HG03520 (cell line): ENCODE measurements around the gene YIPF7.
A peak's percentile ranks its signal among the peaks of the same experiment; 100 is the strongest.

Experiments used
- ATAC-seq: cut with Tn5 transposase; IDR thresholded peaks from one replicate; pipeline ENCODE4 v1.9.1; 2021; ENCODE audit warnings: mild to moderate bottlenecking, moderate library complexity; ENCODE audit not compliant: unreplicated experiment

Gene YIPF7

DNA sequence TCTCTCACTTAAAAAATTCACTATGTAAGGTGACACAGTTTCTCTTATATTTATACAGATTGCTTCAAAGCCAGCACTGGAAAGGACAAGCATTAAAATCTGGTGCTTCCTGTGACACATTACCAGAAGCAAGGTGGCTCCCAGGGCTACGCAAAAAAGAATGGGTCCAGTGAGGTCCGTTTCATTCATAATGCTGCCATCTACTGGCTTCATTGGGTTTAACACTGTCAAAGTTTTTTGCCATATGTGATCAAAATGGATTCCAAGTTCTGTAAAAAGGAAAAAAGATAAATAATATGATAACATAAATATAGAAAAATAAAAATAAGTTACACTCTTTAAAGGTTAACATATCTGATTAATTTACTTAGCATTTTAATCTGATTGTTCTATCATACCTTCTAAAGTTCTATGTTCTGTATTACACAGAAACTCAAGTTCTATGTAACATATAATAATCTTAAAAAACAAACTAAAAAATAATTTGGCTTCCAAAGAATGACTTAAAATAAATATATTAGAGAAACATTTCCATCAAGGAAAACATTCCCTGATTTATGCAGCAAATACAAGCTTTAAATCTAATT lies 22.1 kb downstream of the YIPF7 start:
- peak; percentile 95 for ATAC-seq

DNA sequence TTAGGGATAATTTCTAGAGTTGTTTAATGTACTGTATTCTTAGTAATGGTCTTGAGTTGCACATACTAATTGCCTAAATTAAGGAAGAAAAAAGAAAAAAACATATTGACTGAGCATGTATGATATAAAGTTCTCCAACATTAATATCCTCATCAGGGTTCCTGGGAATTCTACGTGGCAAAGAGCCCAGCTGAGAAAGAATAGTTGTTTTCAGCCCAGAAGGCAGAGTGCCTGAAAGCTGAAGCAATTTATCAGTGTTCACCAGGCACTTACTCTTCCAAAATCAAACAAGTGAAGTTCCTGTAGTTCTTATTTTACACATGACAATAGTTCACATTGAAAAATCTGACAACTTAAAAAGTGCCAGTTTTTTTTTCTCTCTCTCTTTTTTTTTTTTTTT lies 27.7 kb downstream of the YIPF7 start:
- no peak for ATAC-seq

DNA sequence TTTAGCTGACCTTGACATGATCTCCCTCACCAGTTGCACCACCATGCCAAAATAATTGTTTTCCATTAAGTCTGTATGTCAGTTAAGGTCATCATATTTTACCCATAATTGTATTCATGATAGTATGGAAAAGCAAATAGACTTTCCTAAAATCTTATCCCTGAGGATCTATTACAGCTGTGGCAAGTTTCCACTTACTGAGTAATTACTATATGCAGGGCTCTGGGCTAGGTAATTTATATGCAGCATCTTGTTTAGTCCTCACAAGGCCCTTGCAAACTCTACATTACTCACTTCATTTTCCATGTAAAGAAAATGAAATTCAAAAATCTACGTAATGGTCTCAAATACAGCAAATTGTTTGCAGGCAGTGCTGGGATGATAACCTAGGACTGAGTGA lies 34.8 kb downstream of the YIPF7 start:
- ATAC-seq, result no peak

DNA sequence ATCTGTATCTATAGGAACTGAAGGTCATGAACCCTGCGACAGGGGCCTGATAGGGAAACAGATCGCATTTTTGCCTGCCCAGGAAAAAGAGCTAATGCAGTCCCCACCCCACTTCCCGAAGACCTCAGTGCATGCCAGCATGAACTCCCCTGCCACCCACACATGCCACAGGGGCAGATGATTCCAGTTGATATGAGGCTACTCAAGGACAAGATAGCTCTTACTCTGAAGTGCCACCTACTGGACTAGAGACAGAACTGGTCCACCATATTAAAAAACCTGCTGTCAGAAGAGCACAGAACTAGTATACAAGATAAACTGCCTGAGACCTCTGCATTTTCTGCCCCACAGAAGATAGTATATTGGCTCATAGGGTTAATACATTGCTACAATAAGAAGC lies 68.0 kb downstream of the YIPF7 start:
- peak; percentile 44 for ATAC-seq

DNA sequence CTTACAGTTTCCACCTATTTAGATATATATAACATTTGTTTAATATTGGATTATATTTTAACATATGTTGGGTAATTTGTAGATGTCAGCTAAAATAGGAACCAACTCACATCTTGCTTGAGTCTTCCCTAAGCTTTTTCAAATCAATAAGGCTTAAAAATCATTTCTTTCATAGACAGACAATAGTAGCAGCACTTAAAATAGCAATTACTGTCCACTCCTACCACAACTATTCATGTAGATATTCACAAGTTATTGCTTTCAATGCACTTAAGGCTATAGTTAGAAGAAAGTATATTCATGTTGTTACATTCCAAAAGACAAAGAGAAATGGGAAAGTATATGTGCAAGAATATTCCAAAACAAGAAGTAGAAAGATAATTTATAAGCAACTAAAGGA lies 71.2 kb downstream of the YIPF7 start:
- ATAC-seq, result no peak

DNA sequence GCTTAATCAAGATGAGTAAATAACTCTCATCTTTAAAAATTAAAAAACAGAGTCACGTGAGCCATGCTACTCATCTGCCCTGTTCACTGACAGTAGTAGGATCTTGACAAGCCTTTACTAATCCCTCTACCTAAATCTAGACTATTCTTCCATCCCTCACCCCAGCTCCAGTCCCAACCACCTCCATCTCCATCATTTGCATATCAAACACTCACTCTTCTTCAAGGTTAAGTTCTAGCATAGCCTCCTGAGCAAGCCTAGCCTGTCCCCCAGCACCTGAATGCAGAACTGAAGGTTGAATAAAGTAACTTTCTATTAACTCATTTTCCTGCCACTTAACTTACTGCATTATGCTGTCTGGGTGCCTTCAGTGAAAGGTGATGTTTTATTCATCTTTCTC lies 72.5 kb downstream of the YIPF7 start:
- no peak for ATAC-seq
